Coronary artery (tissue), 2 donors: ENCODE results near the gene RGS3.
A peak's percentile ranks its signal among the peaks of the same experiment; 100 is the strongest.

Source experiments
- DNase-seq: peaks from one replicate; pipeline ENCODE4 v3.0.0-alpha.2; 2017; ENCODE audit warnings: low spot score
- H3K27ac ChIP-seq, 2 donors: fragments of 200-600 bp; sonication (generic); one replicate each; pipeline ENCODE4 v1.5.1; 2016 to 2019
- H3K4me3 ChIP-seq: fragments of 200-600 bp; sonication (generic); 2 replicates; pipeline ENCODE4 v1.5.1; 2016; ENCODE audit warnings: mild to moderate bottlenecking, moderate library complexity
- TF ChIP-seq, protein P1 (sequence below): fragments of 200-600 bp; sonication (generic); IDR thresholded peaks from one replicate; pipeline ENCODE4 v1.5.1; 2019; ENCODE audit warnings: antibody characterized with exemption

Gene RGS3

DNA sequence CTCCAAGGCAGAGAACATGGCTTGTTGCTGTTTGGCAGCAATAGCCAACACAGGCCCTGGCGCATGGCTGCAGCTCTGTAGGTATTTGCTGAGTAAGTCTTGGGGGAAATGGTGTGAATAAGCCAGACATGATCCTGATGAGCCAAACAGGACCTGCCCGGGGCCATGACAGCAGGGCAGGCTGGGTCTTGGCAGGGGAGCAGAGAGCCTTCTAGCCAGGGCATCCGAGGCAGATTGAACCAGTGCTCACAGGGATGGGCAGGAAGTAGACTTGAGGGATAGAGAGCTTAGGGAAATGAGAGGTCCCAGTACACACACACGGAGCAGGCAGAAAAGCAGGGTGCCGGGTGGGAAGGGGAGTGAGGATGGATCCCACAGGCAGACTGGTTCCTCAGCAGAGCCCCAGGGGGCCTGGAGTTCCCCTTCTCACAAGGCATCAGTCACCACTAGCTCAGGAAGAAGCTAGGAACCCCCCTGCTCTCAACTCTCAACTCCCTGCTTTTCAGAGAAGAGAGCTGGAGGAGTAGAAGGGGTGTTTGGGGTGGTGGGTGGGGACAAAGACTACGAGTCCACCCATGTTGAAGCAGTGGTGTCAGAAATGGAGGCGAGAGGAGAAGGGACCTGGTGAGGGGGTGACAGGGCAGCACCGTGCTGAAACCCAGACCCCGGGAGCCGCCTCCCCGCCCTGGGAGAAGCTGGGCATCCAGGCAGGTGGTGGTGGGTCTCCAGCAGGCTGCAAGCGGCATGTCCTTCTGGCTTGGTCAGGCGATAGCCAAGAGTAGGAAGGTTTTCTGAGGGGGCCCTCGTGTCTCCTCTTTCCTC, 111.1 kb downstream of the RGS3 start:
- Histone ChIP-seq H3K4me3 (no peak overlapping the region), H3K27ac (peak overlapping the region; percentile 5 to 33)
- TF ChIP-seq, protein P1, sequence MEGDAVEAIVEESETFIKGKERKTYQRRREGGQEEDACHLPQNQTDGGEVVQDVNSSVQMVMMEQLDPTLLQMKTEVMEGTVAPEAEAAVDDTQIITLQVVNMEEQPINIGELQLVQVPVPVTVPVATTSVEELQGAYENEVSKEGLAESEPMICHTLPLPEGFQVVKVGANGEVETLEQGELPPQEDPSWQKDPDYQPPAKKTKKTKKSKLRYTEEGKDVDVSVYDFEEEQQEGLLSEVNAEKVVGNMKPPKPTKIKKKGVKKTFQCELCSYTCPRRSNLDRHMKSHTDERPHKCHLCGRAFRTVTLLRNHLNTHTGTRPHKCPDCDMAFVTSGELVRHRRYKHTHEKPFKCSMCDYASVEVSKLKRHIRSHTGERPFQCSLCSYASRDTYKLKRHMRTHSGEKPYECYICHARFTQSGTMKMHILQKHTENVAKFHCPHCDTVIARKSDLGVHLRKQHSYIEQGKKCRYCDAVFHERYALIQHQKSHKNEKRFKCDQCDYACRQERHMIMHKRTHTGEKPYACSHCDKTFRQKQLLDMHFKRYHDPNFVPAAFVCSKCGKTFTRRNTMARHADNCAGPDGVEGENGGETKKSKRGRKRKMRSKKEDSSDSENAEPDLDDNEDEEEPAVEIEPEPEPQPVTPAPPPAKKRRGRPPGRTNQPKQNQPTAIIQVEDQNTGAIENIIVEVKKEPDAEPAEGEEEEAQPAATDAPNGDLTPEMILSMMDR: no peak
- peak; percentile 71 for DNase-seq

DNA sequence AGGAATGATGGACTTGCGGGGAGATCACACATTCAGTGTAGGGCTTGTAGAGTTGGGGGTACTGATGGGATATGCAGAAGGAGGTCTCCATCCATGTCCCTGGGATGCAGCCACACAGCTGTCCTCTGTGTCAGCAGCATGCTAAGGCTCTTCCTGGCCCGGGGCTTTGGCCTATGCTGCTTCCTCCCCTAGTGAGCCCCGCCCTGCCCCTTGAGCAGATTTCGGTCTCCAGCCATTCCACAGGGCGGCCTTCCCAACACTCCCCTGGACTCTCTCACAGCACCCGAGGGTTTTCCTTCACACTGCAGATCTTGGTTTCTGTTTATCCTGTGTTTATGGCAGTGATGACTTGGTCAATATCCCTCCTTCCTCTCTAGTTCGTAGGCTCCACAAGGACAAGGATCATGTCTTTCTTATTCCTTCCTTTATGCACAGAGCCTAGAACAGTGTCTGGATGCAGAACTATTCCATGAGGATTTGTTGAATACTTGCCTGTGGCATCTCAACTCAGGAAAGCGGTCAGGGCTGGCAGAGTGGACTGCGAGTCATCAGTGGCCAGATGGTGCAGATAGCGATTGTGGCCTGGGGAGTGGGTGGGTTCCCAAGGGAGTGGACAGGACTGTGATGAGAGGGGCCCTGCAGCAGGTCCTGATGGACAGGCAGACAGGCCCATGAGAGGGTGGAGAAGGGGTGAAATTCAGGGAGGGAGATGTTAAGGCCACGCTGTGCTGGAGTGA, 114.2 kb downstream of the RGS3 start:
- no peak for DNase-seq
- TF ChIP-seq, protein P1: no peak
- Histone ChIP-seq H3K4me3 (no peak overlapping the region), H3K27ac (peak overlapping the region; percentile 90 to 95)

DNA sequence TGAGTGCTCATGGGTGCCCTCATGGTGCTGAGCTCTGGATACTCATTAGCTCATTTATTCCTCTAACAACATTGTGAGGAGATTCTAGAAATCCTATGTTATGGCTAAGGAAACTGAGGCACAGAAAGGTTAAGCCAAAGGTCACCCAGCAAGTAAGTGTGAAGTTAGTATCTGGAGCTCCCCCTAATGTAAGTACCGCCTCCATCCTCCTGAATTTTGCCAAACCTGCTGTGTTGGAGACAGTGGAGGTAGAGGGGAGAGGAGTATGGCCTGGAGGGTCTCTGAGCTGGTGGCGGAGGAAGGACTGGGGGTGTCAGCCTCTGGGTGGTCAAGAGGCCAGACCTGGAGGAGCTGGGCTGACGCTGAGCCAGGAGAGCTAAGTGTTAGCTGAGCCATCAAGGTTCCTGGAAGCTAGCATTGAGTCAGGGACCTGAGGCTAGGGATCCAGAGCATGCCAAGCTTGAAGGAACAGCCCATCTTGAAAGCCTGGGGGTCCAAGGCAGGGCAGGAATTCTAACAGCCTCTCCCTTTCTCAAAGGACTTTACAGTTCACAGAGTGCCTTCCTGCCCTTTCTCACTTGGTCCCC, 114.8 kb downstream of the RGS3 start:
- peak overlapping the region; percentile 90 to 95 for H3K27ac ChIP-seq
- TF ChIP-seq, protein P1: no peak
- no peak for DNase-seq

DNA sequence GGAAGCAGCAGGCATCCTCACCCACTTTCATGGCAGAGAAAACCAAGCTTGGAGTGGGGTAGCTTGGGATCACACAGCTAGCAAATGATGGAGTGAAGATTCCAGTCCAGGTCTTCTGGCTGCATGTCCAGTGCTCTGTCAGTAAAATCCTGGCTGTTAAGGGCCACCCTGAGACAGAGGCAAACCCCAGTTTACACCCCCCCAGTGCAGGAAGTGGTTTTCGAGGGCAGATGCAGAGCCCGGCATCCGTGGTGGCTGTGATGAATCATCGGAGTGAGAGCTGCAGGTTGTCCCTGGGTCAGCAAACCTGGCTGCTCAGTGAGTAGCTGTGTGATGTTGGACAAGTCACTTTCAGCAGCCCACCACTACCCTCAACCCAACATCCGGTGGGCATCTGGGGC, 115.4 kb downstream of the RGS3 start:
- TF ChIP-seq, protein P1: no peak
- peak; percentile 87 for DNase-seq
- no peak overlapping the region for H3K4me3 ChIP-seq
- peak overlapping the region; percentile 90 to 95 for H3K27ac ChIP-seq

More for the DNA sequence above, 114.8 kb downstream of the RGS3 start:
- H3K4me3 ChIP-seq: no peak overlapping the region

DNA sequence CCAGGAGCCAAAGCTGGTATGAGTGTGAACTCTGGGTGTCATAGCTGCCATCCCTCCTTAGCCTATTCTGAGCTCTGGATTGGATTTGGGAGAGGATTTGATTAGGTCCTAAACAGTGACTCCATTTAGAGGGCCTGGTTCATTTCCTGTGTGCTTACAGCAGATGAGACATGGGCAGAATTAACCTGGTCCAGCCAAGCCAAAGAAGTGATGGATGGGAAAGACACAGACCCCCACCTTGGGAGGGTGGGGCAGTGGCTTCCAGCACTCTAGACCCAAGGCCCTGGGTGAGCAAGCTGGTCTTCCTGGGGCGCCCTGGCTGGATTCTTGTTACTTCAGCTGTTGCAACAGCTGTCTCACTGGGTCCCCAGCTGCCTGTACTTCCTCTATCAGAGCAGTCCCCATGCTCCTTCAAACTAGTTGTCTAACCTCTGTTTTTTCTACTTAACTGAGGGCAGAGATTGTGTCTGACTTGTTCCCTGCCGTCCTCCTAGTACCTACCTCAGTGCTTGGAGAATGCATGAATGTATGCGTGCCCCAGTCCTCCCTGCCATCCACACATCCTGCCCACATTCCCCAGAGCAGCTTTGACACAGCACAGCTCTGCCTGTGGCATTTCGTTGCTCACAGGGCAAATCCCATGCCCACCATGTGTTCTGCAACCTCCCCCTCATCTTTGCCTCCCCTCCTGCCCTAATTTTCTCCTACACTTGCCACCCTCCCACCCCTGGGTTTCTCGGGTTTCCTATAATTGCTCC, 115.9 kb downstream of the RGS3 start:
- Histone ChIP-seq H3K27ac (peak overlapping the region; percentile 90 to 95), H3K4me3 (no peak overlapping the region)
- TF ChIP-seq, protein P1: no peak
- no peak for DNase-seq

DNA sequence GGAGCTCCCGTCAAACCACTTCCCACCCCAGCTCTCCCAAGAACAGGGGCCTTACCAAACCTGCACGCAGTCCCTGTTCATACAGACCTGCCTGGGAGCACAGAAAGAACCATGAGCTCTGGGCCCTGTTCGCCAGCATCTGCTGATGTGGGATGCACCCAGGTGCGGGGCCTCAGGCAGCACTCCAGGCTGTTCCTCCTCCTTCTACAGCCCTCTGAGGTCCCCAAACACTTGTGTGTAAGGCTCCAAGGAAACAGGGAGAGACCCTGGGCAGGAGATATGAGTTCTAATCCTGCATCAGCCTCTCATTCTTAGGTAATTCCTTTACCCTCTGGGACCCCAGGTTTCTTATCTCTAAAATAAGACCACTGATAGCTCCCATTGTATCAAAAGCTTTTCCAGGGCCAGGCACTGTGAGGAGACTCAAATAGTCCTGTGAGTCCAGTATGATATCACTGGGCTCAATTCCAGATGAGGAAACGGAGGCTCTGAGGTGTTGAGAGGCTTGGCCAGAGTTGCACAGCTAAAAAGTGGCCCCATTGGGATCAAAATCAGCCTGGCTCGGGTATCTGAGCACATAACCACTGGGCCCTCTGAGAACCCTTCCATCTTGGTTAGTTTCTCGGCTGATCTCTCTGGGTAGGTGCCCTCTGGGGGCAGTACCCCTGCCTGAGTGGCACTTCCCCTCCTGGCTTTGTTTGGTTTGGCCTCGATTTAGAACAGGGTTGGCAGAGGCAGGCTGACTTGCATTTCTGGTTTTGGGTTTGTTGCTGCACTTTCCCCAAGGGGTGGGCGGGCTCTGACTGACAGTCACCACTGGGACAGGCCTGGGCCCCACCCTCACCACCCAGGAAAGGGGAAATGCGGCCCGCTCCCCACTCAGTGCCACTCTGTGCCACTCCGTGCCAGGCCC, 116.8 kb downstream of the RGS3 start:
- DNase-seq: peak; percentile 95
- H3K4me3 ChIP-seq: peak overlapping the region; percentile 52
- peak overlapping the region; percentile 90 to 95 for H3K27ac ChIP-seq
- TF ChIP-seq, protein P1: no peak
